ENCODE measurements around the gene FAM174B.

- TF ChIP-seq EP300 (IDR thresholded peaks at IDR 0.05), result no peak
- no peak for TF ChIP-seq POLR2A (IDR thresholded peaks at IDR 0.05)
These were observed 9.8 kb downstream of the FAM174B start for GRCh38 chr15:92645731-92646130.

All from stomach (tissue), 4 donors.